22Rv1 (cell line): Measurements from ENCODE around the gene CACNG1.

Experiments
- ZFX ChIP-seq: fragments of 450-650 bp; IDR thresholded peaks from 2 replicates; pipeline ENCODE4 v1.6.1; 2017; ENCODE audit warnings: antibody characterized with exemption, borderline replicate concordance
- TF ChIP-seq, protein P1 (sequence below): fragments of 450-650 bp; IDR thresholded peaks from 2 replicates; pipeline ENCODE4 v1.5.1; 2017; ENCODE audit warnings: mild to moderate bottlenecking

DNA sequence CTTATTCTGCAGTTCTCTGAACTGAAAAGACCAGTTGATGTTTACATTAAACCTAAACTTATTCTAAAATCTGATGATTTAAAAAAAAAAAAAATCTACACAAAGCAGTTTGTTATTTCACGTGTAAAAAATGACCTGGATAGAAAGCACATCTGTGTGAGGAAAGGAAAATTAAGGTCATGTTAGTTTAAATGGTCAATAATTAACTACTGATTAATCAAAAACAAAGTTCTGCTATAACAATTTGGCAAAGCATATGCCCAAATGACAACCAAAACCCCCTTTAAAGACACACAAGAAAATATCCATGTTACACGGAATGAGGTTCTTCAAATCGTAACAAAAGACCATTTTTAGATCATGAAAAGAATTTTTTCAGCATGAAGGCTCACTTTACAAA, 30.4 kb downstream of the CACNG1 start:
- TF ChIP-seq, protein P1, sequence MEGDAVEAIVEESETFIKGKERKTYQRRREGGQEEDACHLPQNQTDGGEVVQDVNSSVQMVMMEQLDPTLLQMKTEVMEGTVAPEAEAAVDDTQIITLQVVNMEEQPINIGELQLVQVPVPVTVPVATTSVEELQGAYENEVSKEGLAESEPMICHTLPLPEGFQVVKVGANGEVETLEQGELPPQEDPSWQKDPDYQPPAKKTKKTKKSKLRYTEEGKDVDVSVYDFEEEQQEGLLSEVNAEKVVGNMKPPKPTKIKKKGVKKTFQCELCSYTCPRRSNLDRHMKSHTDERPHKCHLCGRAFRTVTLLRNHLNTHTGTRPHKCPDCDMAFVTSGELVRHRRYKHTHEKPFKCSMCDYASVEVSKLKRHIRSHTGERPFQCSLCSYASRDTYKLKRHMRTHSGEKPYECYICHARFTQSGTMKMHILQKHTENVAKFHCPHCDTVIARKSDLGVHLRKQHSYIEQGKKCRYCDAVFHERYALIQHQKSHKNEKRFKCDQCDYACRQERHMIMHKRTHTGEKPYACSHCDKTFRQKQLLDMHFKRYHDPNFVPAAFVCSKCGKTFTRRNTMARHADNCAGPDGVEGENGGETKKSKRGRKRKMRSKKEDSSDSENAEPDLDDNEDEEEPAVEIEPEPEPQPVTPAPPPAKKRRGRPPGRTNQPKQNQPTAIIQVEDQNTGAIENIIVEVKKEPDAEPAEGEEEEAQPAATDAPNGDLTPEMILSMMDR = no peak
- TF ChIP-seq ZFX = no peak
